Measurements from ENCODE around the gene SLC45A3. TPM values are rescaled to one million over a fixed set of nuclear protein-coding genes. Genes with fewer than 3 reads are reported as not detected.

SLC45A3 gene
- total and polyA plus RNA-seq, 2 of the 8 experiments (the other 6 are each of a cell fraction or from before 2014, with no cell fraction given) = 13.0 to 14.3 TPM

- H3K14ac ChIP-seq (ENCODE audit: insufficient read length) = no peak overlapping the region
- H3K4me3 ChIP-seq (ENCODE audit: extremely low read depth in 1 of 4, insufficient read depth in 2 of 4, low read depth in 3 of 4, low read length in 4 of 4) = no peak overlapping the region
- H3K9me3 ChIP-seq (ENCODE audit: insufficient read depth in 2 of 2, low read depth in 1 of 2, low read length in 1 of 2) = no peaks in the 10 kb centered on the region
- H3K4me1 ChIP-seq (replicated peaks in 1 of 4; ENCODE audit: control insufficient read depth in 3 of 4, insufficient read depth in 4 of 4, low read length in 3 of 4) = peaks cover 0 to 7% (median 5%) of the 10 kb centered on the region in 4 experiments; a peak in 4 of 7 replicates
- no peak overlapping the region for H4K5ac ChIP-seq (ENCODE audit: insufficient read length, low read depth, low read length)
- H3K56ac ChIP-seq (replicated peaks; ENCODE audit: insufficient read length, low read depth, low read length) = peak overlapping the region; percentile 54
- H2BK15ac ChIP-seq (ENCODE audit: low read length) = no peak overlapping the region
- ChIA-PET POLR2A (ENCODE audit: partially characterized antibody) (interaction anchor here (0.7 to 17.3 kb wide), 2 partner anchors 9 to 35 kb away, joined by 5 to 241 read pairs; no protein-coding TSS in a partner anchor), CTCF (ENCODE audit: partially characterized antibody) (interaction anchor here (0.7 to 14.1 kb wide), 5 partner anchors 9 to 106 kb away, joined by 3 to 152 read pairs (median 4); no protein-coding TSS in a partner anchor)
- no peak overlapping the region for H3K9ac ChIP-seq (replicated peaks in 1 of 4; ENCODE audit: extremely low read depth in 1 of 4, low read depth in 3 of 4, low read length in 3 of 4)
- H3K4ac ChIP-seq (replicated peaks; ENCODE audit: insufficient read length, low read depth, low read length) = no peak overlapping the region
- no peak overlapping the region for H3K27ac ChIP-seq (ENCODE audit: low read depth, low read length)
- H2BK12ac ChIP-seq (ENCODE audit: low read depth, low read length) = no peak overlapping the region
- FAIRE-seq (no peak), DNase-seq (ENCODE audit: low read depth in 1 of 2, low spot score in 2 of 2) (no peak)
- no peak overlapping the region for H4K8ac ChIP-seq (ENCODE audit: extremely low read depth, insufficient read depth, low read length)
- no peak overlapping the region for H3K23ac ChIP-seq (ENCODE audit: insufficient read length)
- H3K79me2 ChIP-seq (ENCODE audit: control insufficient read depth in 1 of 2, insufficient read depth in 2 of 2, low read length in 2 of 2) = no peaks in the 10 kb centered on the region
- H3K27me3 ChIP-seq (replicated peaks in 1 of 4; ENCODE audit: control insufficient read depth in 3 of 4, extremely low read depth in 1 of 4, insufficient read depth in 3 of 4, low read length in 3 of 4) = no peaks in the 10 kb centered on the region
- no peaks in the 10 kb centered on the region for H4K20me1 ChIP-seq (replicated peaks in 1 of 2; ENCODE audit: control insufficient read depth in 1 of 2, insufficient read depth in 2 of 2, low read length in 2 of 2)
- no peak overlapping the region for H2AFZ ChIP-seq (ENCODE audit: low read length)
- H3K36me3 ChIP-seq (ENCODE audit: control insufficient read depth in 2 of 4, insufficient read depth in 4 of 4, low read length in 3 of 4) = 0 out of 8 replicates have a peak, but pooled peaks cover 0 to 2% (median 0%) of the 10 kb centered on the region in 4 experiments
- no peaks in the 10 kb centered on the region for H3K23me2 ChIP-seq (ENCODE audit: low read depth, low read length)
- no peak for TF ChIP-seq TAF1 (IDR thresholded peaks at IDR 0.05; ENCODE audit: low read depth, low read length)
- no peak for TF ChIP-seq BCL11A (IDR thresholded peaks at IDR 0.05; ENCODE audit: low read depth in 2 of 2, low read length in 2 of 2)
- no peak for TF ChIP-seq MAFK (IDR thresholded peaks at IDR 0.05; ENCODE audit: low read depth, low read length)
- TF ChIP-seq GTF2F1 (IDR thresholded peaks at IDR 0.05; ENCODE audit: borderline replicate concordance, low read depth, low read length) = no peak
- no peak for TF ChIP-seq FOSL1 (IDR thresholded peaks at IDR 0.05; ENCODE audit: insufficient read depth, low read depth, low read length)
- no peak overlapping the region for H3K4me2 ChIP-seq (ENCODE audit: insufficient read depth in 1 of 2, low read depth in 2 of 2, low read length in 2 of 2)
- no peaks in the 10 kb centered on the region for H3K79me1 ChIP-seq (ENCODE audit: low read depth, low read length)
- H3K18ac ChIP-seq (ENCODE audit: extremely low read depth, low read length) = no peak overlapping the region
- H2BK20ac ChIP-seq (ENCODE audit: low read length) = no peak overlapping the region
- no peak overlapping the region for H2BK120ac ChIP-seq (replicated peaks; ENCODE audit: low read depth, low read length)
- 89% methylated on average over 4 of the region's 4 CpGs; no CpG with 5 or more reads in 1 of the 2 experiments for WGBS, 2 experiments (ENCODE audit: extremely low coverage in 1 of 2, insufficient coverage in 1 of 2, insufficient read length in 1 of 2, insufficient replicate concordance in 2 of 2, low coverage in 1 of 2, low lambda C conversion rate in 2 of 2, missing lambda C conversion rate in 1 of 2)
- H4K91ac ChIP-seq (replicated peaks; ENCODE audit: insufficient read length, low read length) = no peak overlapping the region
- no peak overlapping the region for H2BK5ac ChIP-seq (ENCODE audit: low read depth, low read length)
- H2AK5ac ChIP-seq (ENCODE audit: low read depth, low read length) = no peak overlapping the region
These were observed 19.1 kb upstream of the SLC45A3 start for GRCh38 chr1:205699416-205699815.

Measured in H1 (cell line).